ENCODE data around the gene IL17RB. TPM values are rescaled to one million over a fixed set of nuclear protein-coding genes. Genes with fewer than 3 reads are reported as not detected.

Gene IL17RB, protein sequence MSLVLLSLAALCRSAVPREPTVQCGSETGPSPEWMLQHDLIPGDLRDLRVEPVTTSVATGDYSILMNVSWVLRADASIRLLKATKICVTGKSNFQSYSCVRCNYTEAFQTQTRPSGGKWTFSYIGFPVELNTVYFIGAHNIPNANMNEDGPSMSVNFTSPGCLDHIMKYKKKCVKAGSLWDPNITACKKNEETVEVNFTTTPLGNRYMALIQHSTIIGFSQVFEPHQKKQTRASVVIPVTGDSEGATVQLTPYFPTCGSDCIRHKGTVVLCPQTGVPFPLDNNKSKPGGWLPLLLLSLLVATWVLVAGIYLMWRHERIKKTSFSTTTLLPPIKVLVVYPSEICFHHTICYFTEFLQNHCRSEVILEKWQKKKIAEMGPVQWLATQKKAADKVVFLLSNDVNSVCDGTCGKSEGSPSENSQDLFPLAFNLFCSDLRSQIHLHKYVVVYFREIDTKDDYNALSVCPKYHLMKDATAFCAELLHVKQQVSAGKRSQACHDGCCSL
- polyA plus RNA-seq (ENCODE audit: insufficient read length in 4 of 4): 10 to 100 TPM; 12.0 to 18.3 (median 15.2) TPM

DNA sequence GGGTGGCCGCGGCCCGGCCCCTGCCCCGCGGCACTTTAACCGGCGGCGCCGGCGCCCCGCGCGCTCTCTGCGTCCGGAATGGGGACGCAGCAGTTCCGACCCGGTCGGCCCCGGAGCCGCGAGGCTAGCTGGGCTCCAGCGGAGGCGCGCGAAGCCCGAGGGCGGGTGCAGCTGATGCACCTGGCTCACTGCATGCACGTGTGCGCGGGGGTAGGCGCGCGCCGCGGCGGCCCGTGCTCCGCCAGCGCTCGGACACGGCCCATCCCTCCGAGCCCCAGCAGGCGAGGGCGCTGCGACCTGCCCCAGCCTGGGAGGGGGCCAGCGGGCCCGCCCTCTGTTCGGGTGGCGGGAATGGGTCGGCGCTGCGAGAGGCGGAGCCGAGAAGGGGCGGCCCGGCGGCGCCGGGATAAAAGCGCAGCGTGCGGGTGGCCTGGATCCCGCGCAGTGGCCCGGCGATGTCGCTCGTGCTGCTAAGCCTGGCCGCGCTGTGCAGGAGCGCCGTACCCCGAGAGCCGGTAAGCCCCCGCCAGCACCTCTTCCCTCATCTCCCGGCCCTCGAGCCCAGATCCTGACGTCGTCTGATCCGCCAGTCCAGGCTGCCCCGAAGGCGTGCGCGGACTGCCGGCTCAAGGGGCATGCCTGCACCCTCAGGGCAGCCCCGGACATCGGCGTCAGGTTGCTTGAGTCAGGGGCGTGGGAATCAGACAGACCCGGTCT, at the start of gene IL17RB, which contains the start of gene CHDH:
TSS of gene IL17RB (plus strand) at position 435 of the 717 bp plus-strand sequence. CDS start at position 456, 21 bp downstream.
TSS of gene CHDH (minus strand) at position 286 of the 717 bp plus-strand sequence. CDS start 22,411 bp downstream, outside the sequence.
- peak in 2 of 4 donors; percentile 28 to 29 for DNase-seq (ENCODE audit: low read depth in 4 of 4, low spot score in 2 of 4)

DNA sequence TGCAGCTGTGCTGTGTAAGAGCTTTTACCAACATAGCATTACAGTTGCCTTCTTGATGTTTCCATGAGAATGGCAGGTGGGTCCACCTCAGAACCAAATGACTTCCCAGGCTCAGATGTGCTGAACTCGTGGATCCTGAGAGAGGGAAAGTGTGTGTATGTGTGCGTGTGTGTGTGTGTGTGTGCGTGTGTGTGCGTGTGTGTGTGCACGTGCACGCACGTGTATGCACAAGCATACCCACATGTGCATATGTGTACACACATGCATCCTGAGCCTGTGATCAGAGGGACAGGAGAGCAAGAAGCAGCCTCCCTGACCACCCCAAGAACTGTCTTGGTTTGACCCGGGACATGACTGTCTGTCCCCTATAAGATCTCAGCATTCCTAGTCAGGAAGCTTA, 48.2 kb upstream of the IL17RB start:
- DNase-seq (ENCODE audit: low read depth in 4 of 4, low spot score in 2 of 4): no peak

DNA sequence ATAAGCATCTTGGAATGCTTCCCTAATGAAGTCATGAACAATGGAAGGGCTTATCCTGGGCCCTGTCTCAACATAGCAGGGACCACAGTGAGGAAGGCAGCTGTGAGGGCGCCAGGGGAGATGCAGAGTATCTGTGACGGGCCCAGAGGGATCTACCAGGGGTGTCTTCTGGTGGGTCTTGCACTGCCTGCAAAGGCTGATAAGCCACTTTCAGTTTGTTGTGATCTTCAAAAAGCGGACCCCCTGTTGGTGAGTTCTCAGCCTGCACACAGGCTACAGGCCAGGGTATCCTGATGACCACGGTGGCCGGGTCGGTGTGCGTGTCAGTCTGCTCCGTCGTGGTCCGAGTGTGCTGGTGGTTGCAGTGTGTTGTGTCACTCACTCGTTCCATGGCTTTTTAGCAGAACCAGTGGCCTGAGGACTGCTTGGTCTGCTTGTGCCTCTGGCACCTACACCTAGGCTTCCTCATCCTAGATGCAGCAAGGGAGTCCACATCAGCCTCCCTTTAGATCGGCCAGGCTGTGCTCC, 47.0 kb upstream of the IL17RB start:
- DNase-seq (ENCODE audit: low read depth in 4 of 4, low spot score in 2 of 4): no peak

DNA sequence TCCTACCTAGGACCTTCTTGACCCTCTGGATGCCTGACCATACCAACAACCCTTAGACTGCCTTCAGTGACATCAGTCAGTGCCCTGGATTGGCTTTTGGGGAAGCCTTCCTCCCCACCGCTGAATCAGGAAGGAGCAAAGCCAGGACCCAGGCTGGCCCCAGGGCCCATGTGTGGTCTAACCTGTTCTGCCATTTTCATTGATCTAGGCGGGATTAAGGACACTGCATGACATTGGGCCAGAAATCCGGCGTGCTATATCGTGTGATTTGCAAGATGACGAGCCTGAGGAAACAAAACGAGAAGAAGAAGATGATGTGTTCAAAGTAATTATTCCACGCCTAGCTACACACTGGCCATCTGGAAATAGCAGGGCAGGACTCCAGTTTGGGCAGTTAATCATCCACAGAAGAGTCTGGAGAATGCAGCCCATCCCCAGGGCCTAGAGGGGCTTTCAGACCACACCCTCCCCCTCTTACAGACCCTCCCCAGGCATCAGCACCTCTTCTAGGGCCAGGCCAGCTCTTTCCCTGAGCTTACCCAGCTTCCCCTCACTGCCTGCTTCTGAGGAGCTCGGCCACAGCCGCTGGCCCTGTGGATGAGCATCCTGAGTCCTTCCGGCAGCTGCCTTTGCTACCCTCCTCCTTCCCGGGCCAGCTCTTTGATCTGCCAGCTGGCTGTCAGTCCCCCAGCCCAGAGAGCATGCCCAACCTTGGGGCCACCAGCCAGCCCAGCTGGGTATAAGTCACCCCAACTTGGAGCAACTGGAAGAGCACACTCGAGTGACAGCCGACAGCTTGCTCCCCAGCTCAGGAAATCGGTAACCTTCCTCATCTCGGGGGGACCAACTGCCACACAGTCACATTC, 46.1 kb upstream of the IL17RB start:
- no peak for DNase-seq (ENCODE audit: low read depth in 4 of 4, low spot score in 2 of 4)

DNA sequence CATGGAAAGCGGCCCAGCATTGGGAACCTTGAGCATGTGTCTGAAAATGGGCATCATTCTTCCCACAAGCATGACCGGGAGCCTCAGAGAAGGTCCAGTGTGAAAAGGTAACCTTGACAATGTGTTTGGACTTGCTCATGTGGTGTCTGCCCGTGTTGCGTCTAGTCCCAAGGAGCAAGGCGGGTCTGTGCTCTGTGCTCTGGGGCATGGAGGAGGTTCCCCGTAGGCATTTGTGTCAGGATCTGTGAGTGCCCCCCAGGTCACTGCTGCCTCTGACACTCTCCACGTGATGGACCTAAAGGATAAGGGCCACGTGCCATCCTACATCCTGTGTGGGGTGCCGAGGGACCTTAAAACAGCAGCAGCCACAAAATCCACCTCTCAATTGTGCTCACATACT, 45.0 kb upstream of the IL17RB start:
- no peak for DNase-seq (ENCODE audit: low read depth in 4 of 4, low spot score in 2 of 4)

DNA sequence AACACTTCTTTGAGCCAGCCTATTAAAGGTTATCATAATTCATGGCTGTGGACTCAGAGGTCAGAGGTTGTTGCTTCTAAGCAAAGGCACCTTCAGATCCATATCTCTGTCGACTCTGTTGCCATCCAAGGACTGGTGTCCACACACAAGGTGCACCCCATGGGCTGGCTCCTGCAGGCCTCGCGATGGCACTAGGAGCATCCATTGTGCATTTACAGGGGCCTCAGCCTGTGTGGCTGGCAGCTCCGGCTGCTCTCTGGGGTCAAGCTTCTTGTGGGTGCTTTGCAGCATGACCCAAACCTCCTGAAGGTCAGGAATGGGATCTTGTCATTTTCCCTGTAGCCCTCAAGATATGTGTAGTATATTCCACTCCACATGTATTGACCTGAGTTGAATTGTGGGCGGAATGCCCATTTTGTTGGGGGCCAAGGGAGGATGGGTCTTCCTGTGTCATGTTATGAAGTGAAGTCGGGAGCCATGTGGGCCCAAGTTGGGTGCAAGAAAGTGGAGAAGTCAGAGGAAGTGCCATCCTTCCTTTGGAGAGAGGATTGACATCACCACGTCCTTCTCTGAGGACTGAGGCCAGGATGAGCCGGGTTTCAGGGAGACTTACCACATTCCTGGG, 44.0 kb upstream of the IL17RB start:
- DNase-seq (ENCODE audit: low read depth in 4 of 4, low spot score in 2 of 4): no peak

DNA sequence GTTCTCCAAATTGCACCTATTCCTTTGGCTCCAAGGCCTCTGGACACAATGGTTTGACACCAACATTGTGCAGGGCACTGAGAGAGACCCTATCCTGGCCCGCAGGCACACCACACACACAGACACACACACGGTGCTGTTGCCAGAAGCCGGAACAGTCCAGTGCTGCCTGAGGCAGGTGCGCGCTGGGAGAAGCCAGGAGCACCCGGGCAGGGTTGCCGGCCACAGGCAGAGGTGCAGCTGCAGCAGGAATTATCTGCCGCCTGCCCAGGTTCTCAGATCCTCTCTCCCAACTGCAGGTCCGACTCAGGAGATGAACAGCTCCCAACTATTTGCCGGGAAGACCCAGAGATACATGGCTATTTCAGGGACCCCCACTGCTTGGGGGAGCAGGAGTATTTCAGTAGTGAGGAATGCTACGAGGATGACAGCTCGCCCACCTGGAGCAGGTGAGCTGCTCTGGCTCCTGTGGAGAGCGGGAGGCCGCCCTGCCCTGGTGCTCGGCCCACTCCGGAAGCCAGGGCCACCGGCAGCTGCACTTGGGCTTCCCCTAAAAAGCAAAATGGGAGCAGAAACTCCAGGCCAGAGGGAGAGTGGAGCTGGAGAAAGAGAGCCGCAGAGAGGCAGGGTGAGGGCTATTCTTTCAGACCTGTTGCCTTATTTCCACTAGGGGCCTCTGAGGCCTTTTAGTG, 43.1 kb upstream of the IL17RB start:
- no peak for DNase-seq (ENCODE audit: low read depth in 4 of 4, low spot score in 2 of 4)

DNA sequence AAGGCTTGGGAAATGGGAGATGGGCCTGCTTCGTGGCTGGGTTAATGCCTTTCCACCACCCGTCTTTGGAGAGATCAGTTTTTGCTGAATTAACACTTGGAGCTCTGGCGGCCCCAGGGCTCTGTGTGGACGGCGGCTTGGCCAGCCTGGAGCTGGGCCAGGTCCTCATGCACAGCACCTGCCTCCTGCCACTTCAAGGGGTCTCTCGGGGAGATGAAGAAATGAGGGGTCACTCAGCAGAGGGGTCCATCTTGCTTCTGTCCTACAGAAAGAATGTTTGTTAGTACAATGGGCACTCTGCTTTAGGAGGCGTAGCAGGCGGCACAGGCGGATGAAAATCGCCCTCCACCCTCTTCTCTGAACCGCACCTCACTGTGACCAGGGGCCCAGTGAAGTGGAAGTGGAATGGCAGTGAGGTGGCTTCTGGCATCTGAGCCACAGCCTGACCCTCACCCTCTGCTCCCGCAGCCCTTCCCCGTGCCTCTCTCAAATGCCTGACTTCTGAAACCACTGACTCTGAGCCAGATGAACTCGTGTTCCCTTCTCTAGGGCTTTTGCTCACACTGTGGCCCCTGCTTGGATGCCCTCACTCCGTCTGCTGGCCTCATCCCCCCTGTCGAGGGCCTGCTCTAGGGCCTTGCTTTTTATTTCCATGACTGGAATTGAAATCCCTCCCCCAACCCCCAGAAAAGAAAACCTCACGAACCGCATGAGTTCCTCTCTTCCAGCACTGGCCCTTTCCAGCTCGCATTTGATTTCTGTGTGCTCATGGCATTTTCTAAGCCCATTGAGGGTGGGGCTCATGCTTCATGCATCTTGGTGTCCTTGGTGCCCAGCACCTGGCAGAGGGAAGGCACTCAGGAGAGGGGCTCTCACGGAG, 42.3 kb upstream of the IL17RB start:
- DNase-seq (ENCODE audit: low read depth in 4 of 4, low spot score in 2 of 4): no peak

DNA sequence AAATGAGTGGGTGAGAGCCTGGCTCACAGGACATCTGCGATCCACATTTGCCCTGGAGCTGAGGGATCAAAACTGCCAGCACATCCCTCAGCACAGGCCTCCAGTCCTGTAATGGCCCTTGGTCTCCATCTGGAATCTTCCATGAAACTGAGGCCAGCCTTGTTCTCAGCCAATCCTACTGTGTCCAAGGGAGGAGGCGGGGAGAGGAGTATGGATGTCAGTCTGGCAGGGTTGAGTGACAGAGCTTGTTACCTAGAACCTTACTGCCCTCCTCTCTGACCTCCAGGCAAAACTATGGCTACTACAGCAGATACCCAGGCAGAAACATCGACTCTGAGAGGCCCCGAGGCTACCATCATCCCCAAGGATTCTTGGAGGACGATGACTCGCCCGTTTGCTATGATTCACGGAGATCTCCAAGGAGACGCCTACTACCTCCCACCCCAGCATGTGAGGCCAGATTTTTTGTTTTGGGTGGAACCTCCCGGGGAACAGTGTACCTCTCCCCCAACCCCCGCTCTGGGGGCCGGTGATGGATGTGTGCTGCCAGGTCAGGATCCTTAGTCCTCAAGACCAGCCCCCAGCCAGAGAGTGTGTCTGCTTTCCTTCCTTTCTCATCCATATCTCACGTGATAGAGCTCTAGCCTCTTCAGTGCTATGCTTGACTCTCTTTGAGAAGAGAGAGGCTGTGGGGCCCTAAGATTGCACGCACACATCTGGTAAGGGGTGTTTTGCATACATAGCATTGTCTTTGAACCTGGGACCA, 41.5 kb upstream of the IL17RB start:
- no peak for DNase-seq (ENCODE audit: low read depth in 4 of 4, low spot score in 2 of 4)

DNA sequence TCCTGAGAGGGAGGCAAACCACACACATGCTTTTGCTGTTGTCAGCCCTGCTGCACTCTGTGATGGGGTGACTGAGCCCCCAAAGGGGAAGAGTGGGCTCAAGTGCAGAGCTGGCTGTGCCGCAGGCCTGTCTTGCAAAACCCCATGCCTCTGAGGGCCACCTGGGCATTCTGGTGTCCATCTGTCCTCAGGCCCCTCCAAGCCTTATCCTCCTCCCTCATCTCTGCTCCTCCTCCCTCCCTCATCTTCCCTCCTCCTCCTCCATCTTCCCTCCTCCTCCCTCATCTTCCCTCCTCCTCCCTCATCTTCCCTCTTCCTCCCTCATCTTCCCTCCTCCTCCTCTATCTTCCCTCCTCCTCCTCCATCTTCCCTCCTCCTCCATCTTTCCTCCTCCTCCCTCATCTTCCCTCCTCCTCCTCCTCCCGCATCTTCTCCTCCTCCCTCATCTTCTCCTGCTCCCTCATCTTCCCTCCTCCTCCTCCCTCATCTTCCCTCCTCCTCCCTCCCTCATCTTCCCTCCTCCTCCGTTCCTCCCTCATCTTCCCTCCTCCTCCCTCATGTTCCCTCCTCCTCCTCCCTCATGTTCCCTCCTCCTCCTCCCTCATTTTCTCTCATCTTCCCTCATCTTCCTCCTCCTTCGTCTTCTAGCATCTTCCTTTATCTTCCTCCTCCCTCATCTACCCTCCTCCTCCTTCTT, 40.8 kb upstream of the IL17RB start:
- DNase-seq (ENCODE audit: low read depth in 4 of 4, low spot score in 2 of 4): no peak

DNA sequence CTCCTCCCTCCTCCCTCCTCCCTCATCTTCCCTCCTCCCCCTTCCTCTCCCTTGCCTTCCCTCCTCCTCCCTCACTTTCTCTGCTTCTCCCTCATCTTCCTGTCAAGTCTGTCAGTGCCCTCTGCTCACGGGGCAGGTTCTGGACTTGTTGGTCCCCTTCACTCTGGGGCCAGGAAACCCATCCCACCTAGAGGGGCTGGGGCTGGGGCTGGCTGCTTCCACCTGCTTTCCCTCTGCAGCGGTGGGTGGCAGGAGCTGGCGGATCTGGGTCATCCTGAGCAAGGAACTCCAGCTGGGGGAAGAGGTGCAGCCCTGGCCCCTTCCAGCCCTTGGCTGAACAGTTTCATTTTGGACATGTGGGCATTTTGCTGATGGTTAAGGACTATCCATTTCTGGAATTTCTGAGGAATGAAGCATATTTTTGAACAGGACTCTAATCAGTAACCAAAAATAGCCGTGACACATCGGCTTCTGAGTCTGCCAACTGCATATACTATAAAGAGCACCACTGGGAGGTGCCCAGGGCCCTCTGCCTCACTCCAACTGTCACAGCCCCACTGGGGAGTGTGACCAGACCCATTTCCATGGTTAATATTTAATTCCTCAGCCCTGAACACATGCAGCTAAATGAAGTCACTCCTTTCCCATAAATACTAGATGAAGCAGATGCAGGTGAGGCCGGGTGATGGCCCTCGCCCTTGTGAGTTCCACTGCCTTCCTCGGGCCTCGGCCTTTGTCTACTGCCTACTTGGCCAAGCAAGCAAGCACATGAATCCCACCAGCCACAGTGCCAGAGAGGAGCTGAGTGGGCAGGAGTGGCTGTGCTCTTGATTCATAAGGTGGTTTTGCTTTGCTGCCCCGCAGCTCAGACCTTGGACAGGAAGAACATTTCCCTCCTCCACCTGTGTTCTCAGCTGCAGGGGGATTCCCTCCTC, 39.9 kb upstream of the IL17RB start:
- no peak for DNase-seq (ENCODE audit: low read depth in 4 of 4, low spot score in 2 of 4)

DNA sequence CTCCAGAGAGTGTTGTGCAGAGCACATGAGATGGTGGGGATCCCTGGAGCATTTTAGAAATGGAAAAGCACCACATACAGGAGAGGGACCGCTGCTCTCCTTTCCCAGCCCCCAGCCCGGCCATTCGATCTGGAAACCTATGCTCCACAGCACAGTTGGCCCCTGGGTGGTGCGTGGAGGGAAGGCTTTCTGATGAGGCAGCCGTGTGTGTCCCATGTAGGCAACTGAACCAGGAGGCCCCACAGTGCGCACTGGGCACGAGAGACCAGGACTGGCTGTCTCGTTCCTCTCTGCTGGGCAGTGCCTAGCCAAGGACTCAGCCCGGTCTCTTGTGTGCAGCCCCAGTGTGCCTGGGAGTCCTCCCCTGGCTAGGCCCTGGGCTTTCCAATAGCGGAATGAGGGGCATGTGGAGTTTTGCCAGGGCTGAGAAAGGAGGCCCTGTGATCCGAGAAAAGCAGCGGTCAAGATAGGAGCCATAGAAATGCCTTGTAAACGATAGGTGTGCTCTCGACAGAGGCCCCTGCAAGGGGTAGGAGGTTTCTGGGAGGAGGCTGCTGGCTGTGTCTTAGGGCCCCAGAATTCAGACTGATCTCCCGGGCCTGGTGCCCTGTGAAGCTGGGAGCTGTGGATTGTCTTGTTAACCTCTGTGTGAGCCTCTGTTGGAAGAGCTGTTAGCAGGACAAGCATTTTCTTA, 39.1 kb upstream of the IL17RB start:
- DNase-seq (ENCODE audit: low read depth in 4 of 4, low spot score in 2 of 4): no peak

DNA sequence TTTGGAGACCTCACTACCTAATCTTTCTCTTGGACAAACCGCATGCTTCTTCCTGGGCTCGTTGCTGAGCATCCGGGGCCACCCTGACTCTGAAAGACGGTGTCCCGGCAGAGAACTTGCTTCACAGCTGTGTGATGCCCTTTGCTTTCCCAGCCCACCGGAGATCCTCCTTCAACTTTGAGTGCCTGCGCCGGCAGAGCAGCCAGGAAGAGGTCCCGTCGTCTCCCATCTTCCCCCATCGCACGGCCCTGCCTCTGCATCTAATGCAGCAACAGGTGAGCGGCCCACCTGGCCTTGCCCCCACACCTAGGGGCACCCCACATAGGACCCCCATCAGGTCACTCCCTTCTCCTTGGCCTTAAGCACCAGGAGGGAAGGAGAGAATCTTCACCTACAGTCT, 37.9 kb upstream of the IL17RB start:
- DNase-seq (ENCODE audit: low read depth in 4 of 4, low spot score in 2 of 4): no peak

DNA sequence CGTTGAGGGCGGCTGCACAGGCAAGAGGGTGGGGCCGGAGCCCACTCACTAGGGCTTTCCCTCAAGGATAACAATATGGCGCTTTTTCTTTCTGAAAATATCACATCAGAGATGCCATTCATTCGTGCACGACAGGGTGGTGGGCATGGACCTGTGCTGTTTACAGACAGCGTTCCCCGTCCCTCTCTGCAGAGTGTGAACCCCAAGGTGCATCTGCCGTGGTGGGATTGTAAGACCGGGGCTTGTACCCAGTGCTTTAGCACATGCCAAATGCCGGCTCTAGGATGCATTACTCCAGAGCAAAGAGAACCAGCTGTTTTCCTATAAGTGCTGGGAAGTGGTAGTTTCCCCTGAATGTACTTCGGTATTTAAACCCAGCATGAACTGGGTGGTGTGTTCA, 37.1 kb upstream of the IL17RB start:
- no peak for DNase-seq (ENCODE audit: low read depth in 4 of 4, low spot score in 2 of 4)

DNA sequence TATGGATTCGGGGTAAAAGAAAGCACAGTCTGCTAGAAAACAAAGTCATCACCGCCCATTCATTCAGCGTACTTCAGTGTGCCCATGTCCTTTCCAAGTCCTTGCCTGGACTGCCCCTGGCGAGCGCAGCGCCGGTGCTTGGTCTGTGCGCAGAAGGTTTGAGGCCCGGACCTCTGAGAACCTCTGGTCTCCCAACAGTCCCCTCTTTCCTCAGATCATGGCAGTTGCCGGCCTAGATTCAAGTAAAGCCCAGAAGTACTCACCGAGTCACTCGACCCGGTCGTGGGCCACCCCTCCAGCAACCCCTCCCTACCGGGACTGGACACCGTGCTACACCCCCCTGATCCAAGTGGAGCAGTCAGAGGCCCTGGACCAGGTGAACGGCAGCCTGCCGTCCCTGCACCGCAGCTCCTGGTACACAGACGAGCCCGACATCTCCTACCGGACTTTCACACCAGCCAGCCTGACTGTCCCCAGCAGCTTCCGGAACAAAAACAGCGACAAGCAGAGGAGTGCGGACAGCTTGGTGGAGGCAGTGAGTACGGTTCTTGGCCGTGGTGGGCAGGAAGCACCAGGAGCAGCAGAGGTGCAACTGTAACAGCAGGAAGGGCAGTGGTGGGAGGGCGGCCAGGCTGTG, 36.5 kb upstream of the IL17RB start:
- DNase-seq (ENCODE audit: low read depth in 4 of 4, low spot score in 2 of 4): no peak

Data from left renal cortex interstitium (tissue), 4 donors.